Tracheal epithelial cell (primary cell): ENCODE data around the gene OR13F1. TPM values are rescaled to one million over a fixed set of nuclear protein-coding genes. Genes with fewer than 3 reads are reported as not detected.

Source experiments
- total RNA-seq: library from RNA; depleted of rRNA; stranded (reverse); fragments of >200 nt; gene quantifications from 2 replicates; pipeline ENCODE4 v1.2.1, GENCODE V29; 2014

OR13F1 gene, protein sequence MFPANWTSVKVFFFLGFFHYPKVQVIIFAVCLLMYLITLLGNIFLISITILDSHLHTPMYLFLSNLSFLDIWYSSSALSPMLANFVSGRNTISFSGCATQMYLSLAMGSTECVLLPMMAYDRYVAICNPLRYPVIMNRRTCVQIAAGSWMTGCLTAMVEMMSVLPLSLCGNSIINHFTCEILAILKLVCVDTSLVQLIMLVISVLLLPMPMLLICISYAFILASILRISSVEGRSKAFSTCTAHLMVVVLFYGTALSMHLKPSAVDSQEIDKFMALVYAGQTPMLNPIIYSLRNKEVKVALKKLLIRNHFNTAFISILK
- total RNA-seq: not detected in 2 replicates

DNA sequence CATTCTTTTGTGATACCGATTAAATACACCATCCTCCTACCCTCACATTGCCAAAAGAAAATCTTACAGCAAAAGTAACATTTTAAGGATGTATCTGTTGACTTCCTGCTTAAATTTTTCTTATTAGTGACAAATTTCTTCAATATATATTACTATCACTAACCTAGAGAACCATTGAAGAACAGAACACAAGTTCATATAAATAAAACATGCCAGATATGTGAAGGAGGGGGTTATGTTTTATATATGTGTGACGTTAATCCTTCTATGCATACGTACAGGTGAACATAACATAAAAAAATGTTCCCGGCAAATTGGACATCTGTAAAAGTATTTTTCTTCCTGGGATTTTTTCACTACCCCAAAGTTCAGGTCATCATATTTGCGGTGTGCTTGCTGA lies at the start of gene OR13F1:
Gene OR13F1 (plus strand): TSS at position 301 of the 400 bp plus-strand sequence. CDS start 0 bp downstream, at position 301.

DNA sequence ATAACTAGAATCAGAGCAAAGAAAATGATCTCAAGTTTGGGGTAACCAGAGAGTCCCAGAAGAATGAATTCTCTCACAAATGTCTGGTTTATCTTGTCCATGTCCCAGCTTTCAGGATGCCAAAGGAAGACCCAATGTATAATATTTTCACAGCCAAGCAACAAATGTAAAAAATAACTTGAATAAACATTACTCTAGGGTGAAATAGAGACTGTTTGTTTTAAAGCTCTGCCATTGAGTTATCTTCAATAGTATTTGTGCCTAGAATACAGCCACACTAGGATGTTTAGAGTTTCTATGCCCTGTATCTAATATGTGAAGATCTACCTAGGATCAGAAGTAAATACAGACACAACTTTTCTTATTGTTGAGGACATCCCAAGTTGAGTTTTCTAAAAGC lies 23.0 kb downstream of the OR13F1 start, which contains the start of gene OR13C4:
Gene OR13C4 (minus strand): TSS at position 101 of the 400 bp plus-strand sequence. CDS start 0 bp downstream, at position 101.

DNA sequence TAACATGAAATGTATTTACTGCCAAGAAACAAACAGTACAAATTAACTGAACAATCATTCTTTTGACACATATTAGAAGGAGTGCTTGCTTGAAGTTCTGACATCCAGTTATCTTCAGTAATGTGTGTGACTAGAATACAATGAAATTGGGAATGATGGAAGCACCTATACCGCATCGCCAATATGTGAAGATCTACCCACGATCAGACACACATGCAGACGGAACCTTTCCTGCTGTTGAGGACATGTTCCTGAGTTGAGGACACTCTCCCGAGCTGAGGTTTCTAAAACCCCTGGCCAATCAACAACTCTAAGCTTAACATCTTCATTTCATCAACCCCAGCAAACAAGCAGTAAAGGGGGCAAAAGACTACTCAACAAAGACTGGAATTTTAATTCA lies 32.7 kb downstream of the OR13F1 start, which contains the start of gene OR13C3:
Gene OR13C3 (minus strand): TSS at position 101 of the 400 bp plus-strand sequence. CDS start 133 bp downstream, outside the sequence.

Other genes starting within 250 kb of the OR13F1 start
- gene OR13C4, start 22.9 kb downstream of the OR13F1 start, total RNA-seq: not detected in 2 replicates
- 0.43 TPM in 1 of 2 replicates, not detected in the other for gene OR13C3, start 32.6 kb downstream of the OR13F1 start, total RNA-seq
- gene OR13C8, start 64.9 kb downstream of the OR13F1 start, total RNA-seq: not detected in 2 replicates
- not detected in 2 replicates for gene OR13C5, start 95.2 kb downstream of the OR13F1 start, total RNA-seq
- not detected in 2 replicates for gene OR13C2, start 101.4 kb downstream of the OR13F1 start, total RNA-seq
- not detected in 2 replicates for gene OR13C9, start 113.9 kb downstream of the OR13F1 start, total RNA-seq
- gene OR13D1, start 190.3 kb downstream of the OR13F1 start, total RNA-seq: not detected in 2 replicates
- gene NIPSNAP3A, start 243.4 kb downstream of the OR13F1 start, total RNA-seq: 23.0 and 32.0 TPM in 2 replicates